H1 (cell line): ENCODE measurements around the gene ACSF3. TPM values are rescaled to one million over a fixed set of nuclear protein-coding genes. Genes with fewer than 3 reads are reported as not detected.

ENCODE experiments used
- CTCF ChIA-PET: fragments of 300-600 bp; sonication (Branson Sonifier 250); formaldehyde crosslinking; loops from one replicate; lab custom pipeline; 2021; ENCODE audit not compliant: partially characterized antibody; lab: Charles Lee
- POLR2A ChIA-PET: fragments of 300-600 bp; sonication (Branson Sonifier 250); formaldehyde crosslinking; loops from one replicate; lab custom pipeline; 2021; ENCODE audit warnings: inconsistent platforms; ENCODE audit not compliant: partially characterized antibody; lab: Charles Lee
- DNase-seq, 2 experiments: peaks; one replicate each; pipeline versions ENCODE4 v3.0.0 to v3.0.0-alpha.2; 2010 to 2022; ENCODE audit warnings: low spot score in 2 of 2, low read depth in 1 of 2, mixed read lengths in 1 of 2
- FAIRE-seq: peaks from 2 replicates; lab custom pipeline; 2011; peaks lifted over from hg19 to GRCh38; lab: Jason Lieb, UNC
- H2AFZ ChIP-seq: 2 replicates; pipeline ENCODE4 v1.8.1; 2012; ENCODE audit warnings: low read length, inconsistent platforms
- H2AK5ac ChIP-seq: 2 replicates; pipeline ENCODE4 v1.6.1; 2013; ENCODE audit warnings: low read depth, low read length
- H2BK120ac ChIP-seq: replicated peaks from 2 replicates; pipeline ENCODE3; 2013; ENCODE audit warnings: low read depth, low read length, inconsistent platforms
- H2BK12ac ChIP-seq: 2 replicates; pipeline ENCODE4 v1.6.1; 2013; ENCODE audit warnings: low read depth, low read length
- H2BK15ac ChIP-seq: 2 replicates; pipeline ENCODE4 v1.6.1; 2013; ENCODE audit warnings: low read length
- H2BK20ac ChIP-seq: 2 replicates; pipeline ENCODE4 v1.6.1; 2013; ENCODE audit warnings: low read length
- H2BK5ac ChIP-seq: 2 replicates; pipeline ENCODE4 v1.6.1; 2013; ENCODE audit warnings: low read depth, low read length
- H3K14ac ChIP-seq: 2 replicates; pipeline ENCODE4 v1.6.1; 2013; ENCODE audit warnings: inconsistent platforms; ENCODE audit not compliant: insufficient read length
- H3K18ac ChIP-seq: 2 replicates; pipeline ENCODE4 v1.6.1; 2013; ENCODE audit warnings: low read length; ENCODE audit errors: extremely low read depth
- H3K23ac ChIP-seq: 2 replicates; pipeline ENCODE4 v1.6.1; 2013; ENCODE audit warnings: inconsistent platforms; ENCODE audit not compliant: insufficient read length
- H3K23me2 ChIP-seq: 2 replicates; pipeline ENCODE4 v1.6.1; 2013; ENCODE audit warnings: low read depth, low read length
- H3K27ac ChIP-seq: 2 replicates; pipeline ENCODE4 v1.6.1; 2011; ENCODE audit warnings: low read depth, low read length, inconsistent platforms
- H3K27me3 ChIP-seq, 4 experiments: replicated peaks in 1 of 4; 1 replicate in 1 of 4; 2 replicates in 3 of 4; pipeline versions ENCODE4 v1.6.1 to v1.8.1; 2011 to 2013; ENCODE audit warnings: low read length in 3 of 4, mild to moderate bottlenecking in 3 of 4, inconsistent platforms in 2 of 4, mixed read lengths in 2 of 4, moderate library complexity in 1 of 4; ENCODE audit not compliant: control insufficient read depth in 3 of 4, insufficient read depth in 3 of 4; ENCODE audit errors: extremely low read depth in 1 of 4
- H3K36me3 ChIP-seq, 4 experiments: 2 replicates each; pipeline versions ENCODE4 v1.6.1 to v1.8.1; 2011 to 2013; ENCODE audit warnings: mild to moderate bottlenecking in 4 of 4, low read length in 3 of 4, moderate library complexity in 2 of 4, control low read depth in 1 of 4, inconsistent platforms in 1 of 4; ENCODE audit not compliant: insufficient read depth in 4 of 4, control insufficient read depth in 2 of 4
- H3K4ac ChIP-seq: replicated peaks from 2 replicates; pipeline ENCODE3; 2013; ENCODE audit warnings: low read length, low read depth, mixed read lengths, inconsistent platforms; ENCODE audit not compliant: insufficient read length
- H3K4me1 ChIP-seq, 4 experiments: replicated peaks in 1 of 4; 1 replicate in 1 of 4; 2 replicates in 3 of 4; pipeline versions ENCODE4 v1.6.1 to v1.8.1; 2011 to 2013; ENCODE audit warnings: low read length in 3 of 4, inconsistent platforms in 2 of 4, mixed read lengths in 1 of 4; ENCODE audit not compliant: insufficient read depth in 4 of 4, control insufficient read depth in 3 of 4
- H3K4me2 ChIP-seq, 2 experiments: 2 replicates each; pipeline versions ENCODE4 v1.6.1 to v1.8.1; 2011 to 2013; ENCODE audit warnings: low read depth in 2 of 2, low read length in 2 of 2, control low read depth in 1 of 2, inconsistent platforms in 1 of 2, mild to moderate bottlenecking in 1 of 2; ENCODE audit not compliant: insufficient read depth in 1 of 2
- H3K4me3 ChIP-seq, 4 experiments: fragments of 200-600, 300-600 bp in 1 of 4; sonication (generic), shearing (Covaris generic), sonication (Bioruptor Twin) in 1 of 4; 2 replicates each; pipeline versions ENCODE4 v1.5.1 to v1.8.1; 2011 to 2016; ENCODE audit warnings: low read length in 4 of 4, low read depth in 3 of 4, control low read depth in 2 of 4, inconsistent platforms in 2 of 4, mild to moderate bottlenecking in 2 of 4, mixed read lengths in 1 of 4, moderate library complexity in 1 of 4; ENCODE audit not compliant: insufficient read depth in 2 of 4; ENCODE audit errors: extremely low read depth in 1 of 4
- H3K56ac ChIP-seq: replicated peaks from 2 replicates; pipeline ENCODE3; 2013; ENCODE audit warnings: low read depth, mild to moderate bottlenecking, mixed read lengths, low read length, inconsistent platforms; ENCODE audit not compliant: insufficient read length
- H3K79me1 ChIP-seq: 2 replicates; pipeline ENCODE4 v1.6.1; 2013; ENCODE audit warnings: low read depth, low read length, control low read depth
- H3K79me2 ChIP-seq, 2 experiments: 2 replicates each; pipeline versions ENCODE4 v1.6.1 to v1.8.1; 2012 to 2013; ENCODE audit warnings: low read length in 2 of 2, mild to moderate bottlenecking in 2 of 2, inconsistent platforms in 1 of 2; ENCODE audit not compliant: insufficient read depth in 2 of 2, control insufficient read depth in 1 of 2
- H3K9ac ChIP-seq, 4 experiments: replicated peaks in 1 of 4; 1 replicate in 1 of 4; 2 replicates in 3 of 4; pipeline versions ENCODE4 v1.6.1 to v1.8.1; 2011 to 2013; ENCODE audit warnings: low read depth in 3 of 4, low read length in 3 of 4, control low read depth in 2 of 4, mild to moderate bottlenecking in 2 of 4, moderate library complexity in 2 of 4, inconsistent platforms in 1 of 4; ENCODE audit errors: extremely low read depth in 1 of 4
- H3K9me3 ChIP-seq, 2 experiments: 2 replicates each; pipeline versions ENCODE4 v1.6.1 to v1.8.1; 2012 to 2013; ENCODE audit warnings: mild to moderate bottlenecking in 2 of 2, moderate library complexity in 2 of 2, control low read depth in 1 of 2, inconsistent platforms in 1 of 2, low read depth in 1 of 2, low read length in 1 of 2, mixed read lengths in 1 of 2; ENCODE audit not compliant: insufficient read depth in 2 of 2
- H4K20me1 ChIP-seq, 2 experiments: replicated peaks in 1 of 2; 2 replicates each; pipeline versions ENCODE3 to v1.8.1; 2011 to 2013; ENCODE audit warnings: inconsistent platforms in 2 of 2, low read length in 2 of 2, mild to moderate bottlenecking in 1 of 2; ENCODE audit not compliant: insufficient read depth in 2 of 2, control insufficient read depth in 1 of 2
- H4K5ac ChIP-seq: 2 replicates; pipeline ENCODE4 v1.6.1; 2013; ENCODE audit warnings: low read length, low read depth, mixed read lengths, inconsistent platforms; ENCODE audit not compliant: insufficient read length
- H4K8ac ChIP-seq: 2 replicates; pipeline ENCODE4 v1.8.0; 2013; ENCODE audit warnings: mild to moderate bottlenecking, moderate library complexity, low read length, inconsistent platforms; ENCODE audit not compliant: insufficient read depth; ENCODE audit errors: extremely low read depth
- H4K91ac ChIP-seq: replicated peaks from 2 replicates; pipeline ENCODE3; 2013; ENCODE audit warnings: low read length, mixed read lengths, inconsistent platforms; ENCODE audit not compliant: insufficient read length
- JUND ChIP-seq: IDR thresholded peaks from 2 replicates; pipeline ENCODE4 v1.6.1; 2011; ENCODE audit warnings: mild to moderate bottlenecking, improper control_type of control experiment, low read length
- NRF1 ChIP-seq: IDR thresholded peaks from 2 replicates; pipeline ENCODE4 v1.6.1; 2011; ENCODE audit warnings: mild to moderate bottlenecking, low read depth, low read length, improper control_type of control experiment
- PHF8 ChIP-seq: fragments of 200-600 bp; sonication (generic); conservative IDR thresholded peaks from 2 replicates; pipeline ENCODE4 v1.7.1; 2012; ENCODE audit warnings: low read depth, mild to moderate bottlenecking, inconsistent platforms, low read length, moderate library complexity
- POU5F1 ChIP-seq: IDR thresholded peaks from 2 replicates; pipeline ENCODE4 v1.6.1; 2011; ENCODE audit warnings: low read depth, mild to moderate bottlenecking, low read length, moderate library complexity
- RFX5 ChIP-seq: IDR thresholded peaks from 2 replicates; pipeline ENCODE4 v1.6.1; 2011; ENCODE audit warnings: low read depth, low read length, improper control_type of control experiment, borderline replicate concordance
- RNF2 ChIP-seq: fragments of 200-900, 300-1000 bp; sonication (generic); IDR thresholded peaks from 2 replicates; pipeline ENCODE4 v1.7.1; 2016; ENCODE audit warnings: borderline replicate concordance, low read depth, mild to moderate bottlenecking, antibody characterized with exemption, low read length; ENCODE audit not compliant: poor library complexity, severe bottlenecking; ENCODE audit errors: missing control alignments
- SIRT6 ChIP-seq: IDR thresholded peaks from one replicate; pipeline ENCODE4 v1.7.1; 2012; ENCODE audit warnings: low read length, inconsistent platforms
- SP2 ChIP-seq: IDR thresholded peaks from 2 replicates; pipeline ENCODE4 v1.6.1; 2012; ENCODE audit warnings: mild to moderate bottlenecking, low read length, inconsistent platforms
- SUZ12 ChIP-seq: fragments of 200-600 bp; sonication (generic); IDR thresholded peaks from 2 replicates; pipeline ENCODE4 v1.6.1; 2012; ENCODE audit warnings: mild to moderate bottlenecking, inconsistent platforms, low read length, moderate library complexity, mixed read lengths
- WGBS, 2 experiments: shearing (Covaris generic) in 1 of 2; methylation state at CpG; one replicate each; pipeline versions ENCODE4 v1.1.6 to v1.1.7; 2013 to 2015; ENCODE audit warnings: low lambda C conversion rate in 2 of 2, mixed read lengths in 2 of 2, inconsistent platforms in 1 of 2, low coverage in 1 of 2, missing lambda C conversion rate in 1 of 2; ENCODE audit not compliant: insufficient replicate concordance in 2 of 2, insufficient coverage in 1 of 2, insufficient read length in 1 of 2; ENCODE audit errors: extremely low coverage in 1 of 2, missing lambda C conversion rate in 1 of 2; 5-methylcytosine and 5-hydroxymethylcytosine counted together
- polyA plus RNA-seq, 7 experiments: library from polyadenylated mRNA; depleted of rRNA in 3 of 7; stranded (reverse) in 5 of 7; unstranded in 2 of 7; fragments of >200 nt in 5 of 7; fragments of 200-250 nt in 2 of 7; gene quantifications; 1 replicate in 5 of 7; 2 replicates in 1 of 7; 4 replicates in 1 of 7; pipeline versions ENCODE4 v1.2.1 to v1.2.3, GENCODE V29; 2011 to 2013; ENCODE audit warnings: missing spikeins in 2 of 7, mixed read lengths in 2 of 7
- total RNA-seq: library from RNA; stranded (reverse); fragmentation: NEBNext Ultra II Directional; extraction: Animal tissue kit (Norgen Biotek cat#: 25700); gene quantifications from 2 replicates; pipeline ENCODE4 v1.2.1, GENCODE V29; 2021
- TF ChIP-seq, protein P1 (sequence below): IDR thresholded peaks from 2 replicates; pipeline ENCODE4 v1.6.1; 2011; ENCODE audit warnings: low read length, improper control_type of control experiment

Gene ACSF3
- total and polyA plus RNA-seq, 2 of the 8 experiments (the other 6 are each of a cell fraction or from before 2014, with no cell fraction given) = 15.6 to 22.9 TPM

- Histone ChIP-seq H3K14ac (no peak overlapping the region), H3K23ac (no peak overlapping the region), H3K4me1 (peaks cover 0 to 12% (median 8%) of the 10 kb centered on the region in 4 experiments; a peak in 5 of 7 replicates), H3K4me2 (no peak overlapping the region), H2AK5ac (no peak overlapping the region), H3K79me1 (no peaks in the 10 kb centered on the region), H4K5ac (no peak overlapping the region), H3K27ac (no peak overlapping the region), H4K8ac (no peak overlapping the region), H2BK12ac (no peak overlapping the region), H3K4ac (no peak overlapping the region), H4K20me1 (peaks cover 2 to 4% of the 10 kb centered on the region in 2 experiments), H3K4me3 (no peak overlapping the region), H4K91ac (no peak overlapping the region), H3K79me2 (no peaks in the 10 kb centered on the region), H3K36me3 (no peaks in the 10 kb centered on the region), H2AFZ (no peak overlapping the region), H2BK5ac (no peak overlapping the region), H2BK20ac (no peak overlapping the region), H2BK15ac (no peak overlapping the region), H3K9me3 (no peaks in the 10 kb centered on the region), H3K23me2 (peaks cover 12% of the 10 kb centered on the region; the same call in 1 of the 2 replicates), H3K27me3 (peaks cover 8 to 27% (median 20%) of the 10 kb centered on the region in 4 experiments), H3K18ac (no peak overlapping the region), H2BK120ac (no peak overlapping the region), H3K56ac (no peak overlapping the region), H3K9ac (no peak overlapping the region)
- POLR2A ChIA-PET = interaction anchor here (1.1 to 3.1 kb wide), 2 partner anchors 16 to 388 kb away, joined by 4 to 13 read pairs; no protein-coding TSS in a partner anchor
- DNase-seq = no peak
- 85% methylated on average over 19 of the region's 26 CpGs; no CpG with 5 or more reads in 1 of the 2 experiments for WGBS, 2 experiments
- CTCF ChIA-PET = interaction anchor here (0.7 to 1.9 kb wide), 4 partner anchors 27 to 460 kb away, joined by 3 to 6 read pairs (median 4); partner anchors contain the start of gene CDH15
- no peak for FAIRE-seq
- TF ChIP-seq SP2 (no peak), RNF2 (no peak), SIRT6 (no peak), PHF8 (no peak), RFX5 (no peak), JUND (no peak), POU5F1 (no peak), NRF1 (no peak), SUZ12 (no peak)
- TF ChIP-seq, protein P1, sequence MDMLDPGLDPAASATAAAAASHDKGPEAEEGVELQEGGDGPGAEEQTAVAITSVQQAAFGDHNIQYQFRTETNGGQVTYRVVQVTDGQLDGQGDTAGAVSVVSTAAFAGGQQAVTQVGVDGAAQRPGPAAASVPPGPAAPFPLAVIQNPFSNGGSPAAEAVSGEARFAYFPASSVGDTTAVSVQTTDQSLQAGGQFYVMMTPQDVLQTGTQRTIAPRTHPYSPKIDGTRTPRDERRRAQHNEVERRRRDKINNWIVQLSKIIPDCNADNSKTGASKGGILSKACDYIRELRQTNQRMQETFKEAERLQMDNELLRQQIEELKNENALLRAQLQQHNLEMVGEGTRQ = no peak
Observed at GRCh38 chr16:89197633-89198416, 104.2 kb downstream of the ACSF3 start.
